GM12864 (cell line): ENCODE measurements around the gene SENP2.

Experiments
- DNase-seq: peaks from one replicate; pipeline ENCODE4 v3.0.0-alpha.2; 2011; ENCODE audit warnings: low read depth
- H3K4me3 ChIP-seq: 2 replicates; pipeline ENCODE4 v1.5.1; 2011; ENCODE audit warnings: mild to moderate bottlenecking, low read depth, low read length, control low read depth
- CTCF ChIP-seq: IDR thresholded peaks from 2 replicates; pipeline ENCODE4 v1.5.1; 2011; ENCODE audit warnings: low read depth, mild to moderate bottlenecking, moderate library complexity, low read length, control low read depth, inconsistent platforms; ENCODE audit errors: missing control alignments

Gene SENP2

GRCh38 chr3:185584686-185585085 is 1.4 kb upstream of the SENP2 start:
- DNase-seq = no peak
- H3K4me3 ChIP-seq = no peak overlapping the region
- TF ChIP-seq CTCF = no peak

- peak overlapping the region; percentile 48 for H3K4me3 ChIP-seq
- no peak for DNase-seq
- no peak for TF ChIP-seq CTCF
These were observed 607 bp upstream of the SENP2 start for GRCh38 chr3:185585518-185585858.

- H3K4me3 ChIP-seq = peak overlapping the region; percentile 79
- no peak for TF ChIP-seq CTCF
- no peak for DNase-seq
These were observed 568 bp downstream of the SENP2 start for GRCh38 chr3:185586686-185587039.

DNA sequence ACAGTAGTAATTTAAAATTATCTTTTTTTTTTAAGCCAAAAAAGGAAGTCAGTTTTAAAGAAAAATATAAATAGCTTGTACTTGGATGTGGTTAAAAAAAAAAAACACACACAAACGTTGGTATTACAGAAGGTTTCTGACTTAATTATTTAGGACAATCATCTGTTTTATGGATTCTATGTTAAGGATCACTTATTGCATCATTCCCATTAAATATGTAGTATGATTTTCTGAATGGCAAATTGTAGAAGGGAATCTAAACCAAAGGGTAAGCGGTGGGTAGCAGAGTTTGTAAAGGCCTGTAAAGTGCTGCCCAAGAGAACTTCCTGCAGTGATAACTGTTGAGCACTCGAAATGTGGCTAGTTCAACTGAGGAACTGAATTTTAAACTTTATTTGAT is 8.0 kb downstream of the SENP2 start:
- no peak for DNase-seq
- no peak for TF ChIP-seq CTCF
- no peak overlapping the region for H3K4me3 ChIP-seq

DNA sequence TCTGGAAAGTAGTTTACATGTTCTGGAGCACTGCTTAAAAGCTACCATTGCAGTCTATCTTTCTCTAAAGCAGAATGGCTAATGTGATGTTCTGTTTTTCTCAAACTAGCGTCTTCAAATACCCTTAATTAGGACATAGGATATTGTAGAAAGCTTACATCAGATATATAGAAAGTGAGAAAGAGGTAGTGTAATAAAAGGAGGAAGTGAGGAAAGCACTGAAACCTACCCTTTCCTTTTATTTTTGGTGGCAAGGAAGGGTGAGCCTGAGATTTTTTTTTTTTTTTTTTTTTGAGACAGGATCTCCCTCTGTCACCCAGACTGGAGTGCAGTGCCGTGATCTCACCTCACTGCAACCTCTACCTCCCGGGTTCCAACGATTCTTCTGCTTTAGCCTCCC is 9.4 kb downstream of the SENP2 start:
- no peak for DNase-seq
- TF ChIP-seq CTCF = no peak

GRCh38 chr3:185605566-185605965 is 19.5 kb downstream of the SENP2 start:
- DNase-seq = no peak
- no peak overlapping the region for H3K4me3 ChIP-seq
- TF ChIP-seq CTCF = no peak

More for the DNA sequence above, 9.4 kb downstream of the SENP2 start:
- H3K4me3 ChIP-seq = no peak overlapping the region

DNA sequence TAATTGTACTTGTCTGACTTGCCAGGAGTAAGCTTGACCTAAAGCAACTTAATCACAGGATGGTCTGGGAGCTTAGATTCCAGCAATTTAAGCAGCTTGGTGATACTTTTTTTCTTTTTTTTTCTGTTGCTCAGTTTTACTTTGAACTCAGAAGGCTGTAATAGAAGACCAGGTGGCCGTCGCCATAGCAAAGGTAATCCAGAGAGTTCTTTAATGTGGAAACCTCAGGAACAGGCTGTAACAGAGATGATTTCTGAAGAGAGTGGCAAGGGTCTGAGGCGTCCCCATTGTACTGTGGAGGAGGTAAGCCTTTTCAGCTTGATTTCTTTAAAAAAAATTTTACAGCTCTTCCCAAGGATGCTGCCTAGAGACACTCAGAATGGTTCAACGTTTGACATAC is 20.1 kb downstream of the SENP2 start:
- H3K4me3 ChIP-seq = no peak overlapping the region
- DNase-seq = no peak
- no peak for TF ChIP-seq CTCF
